Measurements from ENCODE around the gene ACTBL2.
"Not testable (repeated sequence)": the region's sequence is repeated elsewhere in the genome, so short reads cannot be mapped to it uniquely, and the experiment has no call there.

The ACTBL2 gene

DNA sequence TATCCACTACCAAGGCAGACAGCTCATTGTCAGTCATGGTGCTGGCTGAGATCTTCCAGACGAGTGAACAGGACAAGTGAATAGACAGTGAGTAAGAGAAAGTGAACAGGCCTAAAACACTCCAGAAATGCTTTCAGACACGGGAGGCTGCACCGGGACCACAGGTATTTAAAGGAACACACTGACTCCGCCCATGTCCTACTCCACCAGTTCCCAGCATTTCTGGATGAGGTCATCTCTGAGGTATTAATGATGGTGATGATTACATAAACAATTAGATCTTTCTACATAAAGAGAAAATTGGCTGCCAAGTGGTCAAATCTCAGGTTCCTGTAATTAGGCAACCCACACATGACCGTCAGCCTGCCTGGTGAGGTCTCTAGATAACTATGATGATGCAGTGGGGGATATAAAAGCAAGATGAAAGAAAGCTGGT is at the start of gene ACTBL2:
TSS of gene ACTBL2 (minus strand) at position 141 of the 436 bp plus-strand sequence. CDS start at position 37, 104 bp downstream.
- no peak for DNase-seq

DNA sequence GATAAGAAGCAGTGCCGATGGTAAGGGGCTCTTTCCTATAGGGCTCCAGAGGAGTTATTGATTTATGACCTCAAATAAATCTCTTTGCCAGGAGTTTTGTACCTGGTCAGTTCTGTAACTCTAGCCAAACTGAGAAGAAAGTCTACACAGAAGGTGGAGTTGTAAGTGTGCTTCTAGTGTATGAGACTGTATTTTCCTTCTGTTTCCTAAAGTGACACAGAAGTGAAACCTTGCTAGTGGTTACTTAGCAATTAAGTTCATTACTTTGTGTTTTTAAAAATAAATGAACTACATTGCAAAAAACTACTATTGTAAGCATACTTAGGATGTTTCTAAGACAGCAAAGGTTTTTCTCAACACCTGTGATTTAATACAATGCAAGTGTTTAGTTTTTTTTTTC is 48.7 kb upstream of the ACTBL2 start:
- no peak for DNase-seq

DNA sequence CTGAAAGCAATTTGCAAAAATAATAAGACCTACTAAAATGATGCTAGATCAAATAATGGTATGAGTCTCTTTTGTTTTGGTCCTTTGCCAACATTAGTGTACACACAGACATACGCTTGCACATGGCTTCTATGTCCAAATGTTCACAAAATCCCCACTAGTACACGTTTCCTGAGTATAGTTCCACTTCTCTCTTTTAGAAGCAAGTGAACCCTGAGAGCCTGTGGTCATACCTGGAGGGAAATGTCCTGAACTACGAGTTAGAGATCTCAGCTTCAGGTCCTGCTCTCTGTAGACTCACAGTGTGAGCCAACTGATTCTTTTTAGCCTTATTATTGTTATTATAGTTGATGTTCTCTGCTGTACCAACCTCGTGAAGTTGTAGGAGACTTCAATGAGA is 47.3 kb upstream of the ACTBL2 start:
- DNase-seq = no peak

- DNase-seq = no peak
Observed at GRCh38 chr5:57527870-57528269, 45.3 kb upstream of the ACTBL2 start.

DNA sequence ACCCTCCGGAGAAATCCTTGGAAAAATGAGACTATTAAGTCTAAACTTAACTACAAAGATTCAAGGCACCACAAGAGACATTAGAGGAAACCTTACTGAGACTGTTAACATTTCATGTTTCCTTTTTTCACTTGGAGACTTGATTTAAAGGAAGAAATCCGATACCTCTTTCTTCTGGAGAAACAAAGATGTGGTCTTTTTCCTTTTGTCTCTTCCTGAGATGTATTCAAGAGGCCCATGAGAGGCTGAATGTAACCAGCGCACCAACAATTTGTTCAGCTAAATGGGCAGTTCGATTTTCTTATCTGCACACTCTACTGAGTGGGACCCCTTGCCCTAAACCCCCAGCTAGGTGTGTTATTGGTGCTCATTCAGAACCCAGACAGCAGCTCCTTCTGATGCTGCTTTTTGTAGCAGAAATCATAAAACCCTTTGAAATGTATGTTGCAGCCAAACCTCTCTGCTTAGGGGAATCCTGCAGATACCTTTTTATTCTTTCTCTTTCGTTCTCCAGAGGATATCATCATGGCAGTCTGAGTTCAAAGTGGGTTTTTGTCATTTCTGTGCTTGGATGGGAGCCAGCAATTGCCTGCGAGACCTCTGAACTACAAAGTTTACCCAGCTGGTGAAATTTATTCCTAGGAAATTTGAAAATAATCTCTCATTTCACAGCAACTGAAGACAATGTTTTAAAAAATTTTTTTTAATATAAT is 41.9 kb upstream of the ACTBL2 start:
- no peak for DNase-seq

DNA sequence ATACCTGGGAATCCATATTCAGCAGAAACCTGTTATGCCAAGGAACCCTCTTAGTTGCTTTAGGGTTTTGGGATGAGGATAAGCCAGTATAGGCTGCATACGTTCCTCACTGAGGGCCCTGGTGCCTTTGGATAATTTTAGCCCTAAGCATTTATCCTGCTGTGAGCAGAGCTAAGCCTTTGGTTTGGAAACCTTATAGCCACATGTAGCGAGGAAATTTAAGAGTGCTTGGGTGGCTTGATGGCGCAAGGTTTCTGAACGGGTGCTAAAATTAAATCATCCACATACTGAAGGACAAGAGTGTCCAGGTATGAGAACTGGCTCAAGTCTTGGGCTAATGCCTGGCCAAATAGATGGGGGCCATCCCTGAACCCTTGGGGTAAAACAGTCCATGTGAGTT is 39.9 kb upstream of the ACTBL2 start:
- DNase-seq = not testable (repeated sequence)

DNA sequence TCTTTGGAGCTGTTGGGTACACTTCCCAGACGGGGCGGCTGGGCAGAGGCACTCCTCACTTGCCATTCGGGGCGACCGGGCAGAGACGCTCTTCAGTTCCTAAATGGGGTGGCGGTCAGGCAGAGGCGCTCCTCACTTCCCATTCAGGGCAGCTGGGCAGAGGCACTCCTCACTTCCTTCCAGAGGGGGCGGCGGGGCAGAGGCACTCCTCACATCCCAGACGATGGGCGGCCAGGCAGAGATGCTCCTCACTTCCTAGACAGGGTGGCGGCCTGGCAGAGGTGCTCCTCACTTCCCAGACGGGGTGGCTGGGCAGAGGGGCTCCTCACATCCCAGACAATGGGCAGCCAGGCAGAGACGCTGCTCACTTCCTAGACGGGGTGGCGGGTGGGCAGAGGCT is 35.8 kb upstream of the ACTBL2 start:
- DNase-seq = not testable (repeated sequence)

DNA sequence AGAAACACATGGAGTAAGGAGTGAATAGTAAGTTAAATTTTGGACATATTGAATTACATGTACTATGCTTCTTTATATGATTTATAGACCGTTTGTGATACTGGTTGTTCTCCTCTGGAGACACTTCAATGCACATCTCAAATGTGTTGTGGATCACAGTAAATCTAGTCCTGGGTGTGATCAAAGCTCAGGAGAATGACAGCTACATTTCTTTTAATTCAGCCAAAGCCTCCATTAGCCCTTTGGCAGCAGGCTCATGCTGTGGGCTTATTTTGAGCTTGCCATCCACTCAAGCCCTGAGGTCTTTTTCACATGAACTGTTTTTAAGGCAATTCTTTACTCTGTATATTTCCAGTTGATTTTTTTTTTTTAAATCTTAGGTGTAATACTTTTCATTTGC is 34.6 kb upstream of the ACTBL2 start:
- DNase-seq = no peak

DNA sequence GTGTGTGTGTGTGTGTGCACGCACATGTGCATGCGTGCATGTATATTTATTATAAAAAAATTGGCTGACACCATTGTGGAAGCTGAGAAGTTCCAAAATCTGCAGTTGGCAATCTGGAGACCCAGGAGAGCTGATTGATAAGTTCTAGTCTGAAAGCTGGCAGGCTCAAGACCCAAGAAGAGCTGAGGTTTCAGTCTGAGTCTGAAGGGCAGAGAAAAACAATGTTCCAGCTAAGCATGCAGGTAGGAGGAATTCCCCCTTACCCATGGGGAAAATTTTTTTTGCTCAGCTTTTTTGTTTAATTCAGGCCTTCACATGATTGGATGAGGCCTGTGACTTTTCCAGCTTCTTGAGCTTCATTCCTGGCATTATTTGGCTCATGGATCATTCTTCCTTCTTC is 31.2 kb upstream of the ACTBL2 start:
- DNase-seq = no peak

- DNase-seq = no peak
Observed at GRCh38 chr5:57511321-57511720, 28.7 kb upstream of the ACTBL2 start.

GRCh38 chr5:57509501-57510260 is 27.1 kb upstream of the ACTBL2 start:
- DNase-seq = no peak

DNA sequence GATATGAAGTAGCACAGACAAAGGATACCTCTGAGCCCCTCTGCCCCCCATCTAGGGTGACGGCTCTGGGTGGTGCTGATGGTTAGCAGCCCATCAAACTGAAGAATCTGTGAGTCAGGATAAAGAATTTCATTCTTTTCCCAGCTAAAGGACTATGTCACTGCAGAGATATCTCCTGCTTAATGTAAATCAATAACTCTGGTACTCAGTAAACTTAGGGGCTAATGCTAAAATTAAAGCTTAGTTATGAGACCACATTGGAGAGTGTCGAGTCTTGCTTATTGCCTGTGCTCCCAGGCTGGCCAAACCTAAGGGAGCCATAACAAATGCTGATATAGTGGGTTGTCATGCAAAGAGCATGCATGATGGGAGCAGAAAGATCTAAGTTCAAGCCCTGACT is 25.6 kb upstream of the ACTBL2 start:
- DNase-seq = no peak

DNA sequence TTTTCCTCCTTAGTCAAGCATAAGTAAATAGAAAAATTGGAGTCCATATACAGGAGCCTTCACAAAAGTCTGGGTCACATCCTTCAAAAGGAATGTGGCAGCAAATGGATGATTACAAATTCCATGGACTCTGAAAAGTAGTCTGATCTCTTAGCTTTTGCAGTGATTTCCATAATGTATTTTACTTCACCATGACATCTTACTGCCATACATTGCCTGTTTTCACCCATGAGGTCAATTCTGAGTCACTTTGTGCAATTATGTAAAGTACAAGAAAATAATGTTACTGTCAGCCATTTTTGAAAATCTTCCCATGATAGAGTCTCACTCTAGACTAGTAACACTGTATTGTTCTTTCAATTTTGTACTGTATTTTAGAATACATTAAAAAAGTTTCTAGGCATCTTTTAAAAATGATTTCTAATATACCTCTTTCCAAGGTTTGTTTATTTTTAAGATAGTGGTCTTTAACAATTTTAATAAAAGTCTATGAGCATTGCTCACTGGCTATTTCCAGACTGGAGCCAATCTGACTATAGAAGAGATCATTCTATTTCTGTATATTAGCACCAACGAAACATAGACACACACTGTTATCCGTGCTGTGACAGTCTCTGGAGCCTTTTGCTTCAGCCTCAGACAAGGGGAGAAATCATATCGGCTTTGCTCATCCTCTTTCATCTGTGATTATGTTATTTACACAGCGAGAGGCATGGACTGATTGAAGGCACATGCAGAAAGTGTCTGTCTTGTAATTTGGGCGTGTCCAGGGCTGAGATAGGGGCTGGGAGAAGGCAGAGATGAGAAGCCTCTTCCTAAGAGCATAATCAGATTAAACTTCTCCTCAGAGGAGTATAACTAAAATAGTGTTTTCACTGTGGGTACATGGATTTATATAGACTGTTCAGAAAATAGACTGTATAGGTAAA is 22.9 kb upstream of the ACTBL2 start:
- DNase-seq = no peak

- no peak for DNase-seq
Observed at GRCh38 chr5:57504357-57504756, 21.7 kb upstream of the ACTBL2 start.

DNA sequence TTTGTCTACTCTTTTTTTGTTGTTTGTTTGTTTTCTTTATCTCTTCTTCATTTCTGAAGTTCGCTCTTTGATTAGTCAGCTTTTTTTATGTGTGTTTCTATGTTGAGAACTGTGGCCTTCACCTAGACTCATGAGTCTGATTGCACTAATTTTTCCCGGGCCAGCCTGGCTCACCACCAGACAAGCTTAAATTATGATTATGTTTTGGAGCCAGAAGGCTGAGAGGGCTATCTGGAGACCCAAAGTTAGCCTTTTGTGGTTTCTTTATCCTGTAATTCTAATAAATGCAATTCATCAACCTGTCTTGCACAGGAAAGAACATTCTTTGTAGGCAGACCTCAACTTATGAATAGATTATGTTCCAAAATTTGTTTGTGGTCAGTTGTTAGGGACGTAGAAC is 20.8 kb upstream of the ACTBL2 start:
- no peak for DNase-seq

DNA sequence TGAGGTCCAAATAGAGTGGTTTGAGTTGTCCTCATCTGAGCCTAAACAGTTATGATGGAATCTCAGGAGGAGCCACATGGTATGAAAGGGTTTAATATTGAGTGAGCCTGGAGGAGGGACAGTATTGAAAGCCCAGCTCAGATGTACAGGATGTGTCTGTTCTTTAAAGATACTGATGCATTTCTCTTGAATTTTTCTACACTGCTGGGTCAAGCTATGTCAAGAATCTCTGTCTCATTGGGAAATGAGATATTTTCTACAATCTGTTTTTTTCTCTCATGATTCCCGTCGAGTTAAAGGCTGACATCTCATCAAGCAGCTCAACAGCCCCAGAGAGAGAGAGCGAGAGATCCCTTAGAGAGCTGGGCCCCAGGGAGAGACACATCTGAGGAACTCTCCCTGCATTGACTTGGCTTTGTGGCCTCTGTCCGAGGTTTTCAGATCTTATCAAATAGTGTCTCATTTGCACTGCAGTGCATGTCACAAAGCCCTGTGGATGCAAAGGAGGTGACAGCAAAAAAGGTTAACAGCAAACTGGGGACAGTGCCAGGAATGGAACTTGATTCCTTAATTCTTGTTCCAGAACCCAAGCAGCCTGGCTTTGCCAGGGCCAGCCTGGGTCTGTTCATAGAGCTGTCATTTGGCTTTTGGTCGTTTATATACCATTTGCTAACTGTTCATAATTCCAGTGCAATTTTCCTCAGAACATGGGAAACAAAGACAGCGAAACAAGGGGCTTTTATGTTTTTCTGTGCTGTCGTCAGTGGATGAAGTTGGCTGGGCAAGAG is 19.0 kb upstream of the ACTBL2 start:
- peak in 11 of 51 donors; percentile 2 to 64 (median 8) for DNase-seq

- peak in 10 of 51 donors; percentile 1 to 58 (median 14) for DNase-seq
Observed at GRCh38 chr5:57499262-57500050, 16.8 kb upstream of the ACTBL2 start.

DNA sequence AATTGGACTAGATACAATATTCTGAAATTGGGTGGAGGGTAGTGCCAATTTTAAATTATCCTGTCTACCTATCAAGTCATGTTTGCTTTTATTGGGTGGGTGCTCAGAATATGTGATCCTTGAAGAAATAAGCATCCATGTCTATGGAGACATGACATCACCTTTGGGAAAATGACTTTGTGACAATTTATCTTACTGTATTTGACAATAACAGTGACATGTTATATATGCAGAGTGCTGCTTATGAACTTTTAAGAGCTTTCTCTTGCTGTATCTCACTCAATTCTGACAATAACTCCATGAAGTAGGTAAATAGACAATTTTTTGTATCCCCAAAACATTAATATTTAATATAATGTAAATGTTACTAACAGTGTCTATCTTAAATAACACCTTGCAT is 15.1 kb upstream of the ACTBL2 start:
- no peak for DNase-seq

- DNase-seq = no peak
Observed at GRCh38 chr5:57495285-57496086, 12.9 kb upstream of the ACTBL2 start.
